Colonic mucosa (tissue), 4 donors: ENCODE measurements around the gene WNT7A. TPM values are rescaled to one million over a fixed set of nuclear protein-coding genes. Genes with fewer than 3 reads are reported as not detected.

Source experiments
- DNase-seq: peaks from one replicate; pipeline ENCODE4 v3.0.0-alpha.2; 2020
- H3K27ac ChIP-seq: fragments of 200-600 bp; one replicate; pipeline ENCODE4 v1.8.0; 2021
- H3K27me3 ChIP-seq: fragments of 200-600 bp; one replicate; pipeline ENCODE4 v1.8.0; 2021
- H3K36me3 ChIP-seq: fragments of 200-600 bp; one replicate; pipeline ENCODE4 v1.8.0; 2021
- H3K4me1 ChIP-seq: fragments of 200-600 bp; one replicate; pipeline ENCODE4 v1.8.0; 2021; ENCODE audit warnings: mild to moderate bottlenecking
- H3K4me3 ChIP-seq: fragments of 200-600 bp; one replicate; pipeline ENCODE4 v1.8.0; 2021
- H3K9ac ChIP-seq, 2 donors: one replicate each; pipeline ENCODE4 v1.7.0; 2013; ENCODE audit warnings: control low read depth in 2 of 2, low read depth in 2 of 2, low read length in 2 of 2
- H3K9me3 ChIP-seq: fragments of 200-600 bp; one replicate; pipeline ENCODE4 v1.8.0; 2021
- intact Hi-C: fragments of 100-400 bp; cut with DNase I; formaldehyde crosslinking; loops from one replicate; pipeline ENCODE4 v1.14.1; 2022
- total RNA-seq, 2 donors: library from RNA; stranded (reverse); fragmentation: NEBNext Ultra II Directional in 1 of 2; extraction: Animal tissue kit (Norgen Biotek cat#: 25700) in 1 of 2; gene quantifications; one replicate each; pipeline ENCODE4 v1.2.1, GENCODE V29; 2021
- TF ChIP-seq, protein P1 (sequence below): fragments of 200-600 bp; IDR thresholded peaks from one replicate; pipeline ENCODE4 v1.8.0; 2022; ENCODE audit warnings: antibody characterized with exemption, mild to moderate bottlenecking
- donor health status: healthy.
- donor health status: DM: no; HTN: no; CAD: no.
- donor health status: DM: no; HTN: no; CAD: no.

WNT7A gene
- total RNA-seq, 2 donors from 2014 or later, result not detected

DNA sequence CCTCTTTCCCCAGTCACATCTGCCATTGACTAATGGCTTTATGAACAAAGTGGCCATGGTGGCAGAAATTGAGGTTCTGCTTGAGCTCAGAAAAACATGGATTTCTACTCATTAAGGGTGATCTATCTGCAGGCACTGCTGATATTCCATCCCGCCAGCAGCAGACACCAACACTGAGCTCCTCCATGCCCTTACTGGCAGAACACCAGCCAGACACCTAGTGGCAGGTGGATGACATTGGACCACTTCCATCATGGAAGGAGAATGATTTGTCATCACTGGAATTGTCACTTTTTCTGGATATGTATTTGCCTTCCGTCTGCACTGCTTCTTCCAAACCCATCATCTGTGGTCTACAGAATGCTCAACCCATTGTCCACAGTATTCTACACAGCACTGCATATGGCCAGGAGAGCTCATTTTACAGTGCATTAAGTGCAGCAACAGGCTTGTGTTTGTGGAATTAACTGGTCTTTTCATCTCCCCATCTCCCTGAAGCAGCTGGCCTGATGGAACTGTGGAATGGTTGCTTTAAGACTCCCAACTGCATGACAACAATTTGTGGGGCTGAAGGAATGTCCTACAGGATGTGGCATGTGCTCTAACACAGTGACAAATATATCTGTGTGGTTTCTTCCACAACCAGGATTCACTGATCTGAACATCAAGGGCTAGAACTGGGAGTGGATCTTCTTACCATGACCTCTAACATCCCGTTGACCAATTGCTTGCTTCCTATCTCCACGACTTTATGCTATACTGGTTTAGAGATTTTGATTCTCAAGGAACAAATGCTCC is 103.4 kb downstream of the WNT7A start:
- intact Hi-C loops, result no loop called here
- H3K9ac ChIP-seq, result no peak overlapping the region
- H3K4me1 ChIP-seq, result no peaks in the 10 kb centered on the region
- no peaks in the 10 kb centered on the region for H3K9me3 ChIP-seq
- TF ChIP-seq, protein P1, sequence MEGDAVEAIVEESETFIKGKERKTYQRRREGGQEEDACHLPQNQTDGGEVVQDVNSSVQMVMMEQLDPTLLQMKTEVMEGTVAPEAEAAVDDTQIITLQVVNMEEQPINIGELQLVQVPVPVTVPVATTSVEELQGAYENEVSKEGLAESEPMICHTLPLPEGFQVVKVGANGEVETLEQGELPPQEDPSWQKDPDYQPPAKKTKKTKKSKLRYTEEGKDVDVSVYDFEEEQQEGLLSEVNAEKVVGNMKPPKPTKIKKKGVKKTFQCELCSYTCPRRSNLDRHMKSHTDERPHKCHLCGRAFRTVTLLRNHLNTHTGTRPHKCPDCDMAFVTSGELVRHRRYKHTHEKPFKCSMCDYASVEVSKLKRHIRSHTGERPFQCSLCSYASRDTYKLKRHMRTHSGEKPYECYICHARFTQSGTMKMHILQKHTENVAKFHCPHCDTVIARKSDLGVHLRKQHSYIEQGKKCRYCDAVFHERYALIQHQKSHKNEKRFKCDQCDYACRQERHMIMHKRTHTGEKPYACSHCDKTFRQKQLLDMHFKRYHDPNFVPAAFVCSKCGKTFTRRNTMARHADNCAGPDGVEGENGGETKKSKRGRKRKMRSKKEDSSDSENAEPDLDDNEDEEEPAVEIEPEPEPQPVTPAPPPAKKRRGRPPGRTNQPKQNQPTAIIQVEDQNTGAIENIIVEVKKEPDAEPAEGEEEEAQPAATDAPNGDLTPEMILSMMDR, result no peak
- no peaks in the 10 kb centered on the region for H3K27me3 ChIP-seq
- no peak overlapping the region for H3K4me3 ChIP-seq
- no peaks in the 10 kb centered on the region for H3K36me3 ChIP-seq
- H3K27ac ChIP-seq, result no peak overlapping the region
- no peak for DNase-seq

DNA sequence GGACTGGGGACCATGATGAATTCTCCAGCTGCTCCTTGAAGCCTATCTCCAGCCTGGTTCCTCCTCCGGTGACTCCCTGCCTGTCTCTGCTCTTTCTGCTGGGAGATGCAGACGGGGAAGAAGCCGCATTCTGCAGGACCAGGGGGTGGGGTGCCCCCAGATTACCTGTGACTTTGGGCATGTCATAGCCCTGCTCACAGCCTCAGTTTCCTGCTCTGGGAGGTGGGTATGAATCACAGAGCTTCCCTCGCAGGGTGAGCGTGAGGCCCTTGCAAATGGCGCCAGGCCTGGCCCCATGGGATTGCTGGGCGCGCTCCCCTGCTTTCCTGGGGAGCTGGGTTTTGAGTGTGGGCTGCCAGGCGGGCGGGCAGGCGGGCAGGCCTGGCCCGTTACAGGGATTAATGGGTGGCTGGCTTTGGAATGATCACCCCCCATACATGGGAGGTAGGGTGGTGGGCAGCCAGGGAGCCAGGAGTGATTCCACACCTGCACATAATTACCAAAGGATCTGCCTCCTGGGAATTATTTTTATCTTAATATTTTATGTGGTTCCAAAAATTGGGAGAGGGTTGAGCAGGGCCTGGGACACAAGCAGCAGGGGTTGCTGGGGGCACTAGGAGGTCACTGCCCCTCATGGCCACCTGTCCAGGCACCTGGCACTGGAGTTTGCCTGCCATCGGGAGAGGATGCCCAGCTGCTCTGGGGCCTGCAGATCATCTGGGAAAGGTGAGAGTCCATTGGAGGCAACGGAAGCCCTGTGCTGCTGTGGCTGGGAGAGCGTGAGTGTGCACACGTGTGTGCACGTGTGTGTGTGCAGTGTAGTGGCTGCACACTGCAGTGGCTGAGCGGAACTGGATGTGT is 106.8 kb downstream of the WNT7A start:
- H3K9ac ChIP-seq, result no peak overlapping the region
- H3K27ac ChIP-seq, result no peak overlapping the region
- DNase-seq, result no peak
- no peaks in the 10 kb centered on the region for H3K4me1 ChIP-seq
- TF ChIP-seq, protein P1, result no peak
- H3K9me3 ChIP-seq, result no peaks in the 10 kb centered on the region
- H3K27me3 ChIP-seq, result no peaks in the 10 kb centered on the region
- intact Hi-C loops, result no loop called here
- no peak overlapping the region for H3K4me3 ChIP-seq
- H3K36me3 ChIP-seq, result no peaks in the 10 kb centered on the region

GRCh38 chr3:13772321-13772745 is 107.5 kb downstream of the WNT7A start:
- Histone ChIP-seq H3K27me3 (no peaks in the 10 kb centered on the region), H3K27ac (no peak overlapping the region), H3K9ac (no peak overlapping the region), H3K4me3 (no peak overlapping the region), H3K4me1 (no peaks in the 10 kb centered on the region), H3K9me3 (no peaks in the 10 kb centered on the region), H3K36me3 (no peaks in the 10 kb centered on the region)
- intact Hi-C loops, result no loop called here
- DNase-seq, result no peak
- TF ChIP-seq, protein P1, result no peak

- TF ChIP-seq, protein P1, result no peak
- H3K27ac ChIP-seq, result no peak overlapping the region
- no peak overlapping the region for H3K4me3 ChIP-seq
- no peak for DNase-seq
- intact Hi-C loops, result no loop called here
- H3K9me3 ChIP-seq, result no peaks in the 10 kb centered on the region
- H3K9ac ChIP-seq, result no peak overlapping the region
- H3K36me3 ChIP-seq, result no peaks in the 10 kb centered on the region
- no peaks in the 10 kb centered on the region for H3K27me3 ChIP-seq
- H3K4me1 ChIP-seq, result no peaks in the 10 kb centered on the region
These were observed 108.4 kb downstream of the WNT7A start for GRCh38 chr3:13771496-13771895.

DNA sequence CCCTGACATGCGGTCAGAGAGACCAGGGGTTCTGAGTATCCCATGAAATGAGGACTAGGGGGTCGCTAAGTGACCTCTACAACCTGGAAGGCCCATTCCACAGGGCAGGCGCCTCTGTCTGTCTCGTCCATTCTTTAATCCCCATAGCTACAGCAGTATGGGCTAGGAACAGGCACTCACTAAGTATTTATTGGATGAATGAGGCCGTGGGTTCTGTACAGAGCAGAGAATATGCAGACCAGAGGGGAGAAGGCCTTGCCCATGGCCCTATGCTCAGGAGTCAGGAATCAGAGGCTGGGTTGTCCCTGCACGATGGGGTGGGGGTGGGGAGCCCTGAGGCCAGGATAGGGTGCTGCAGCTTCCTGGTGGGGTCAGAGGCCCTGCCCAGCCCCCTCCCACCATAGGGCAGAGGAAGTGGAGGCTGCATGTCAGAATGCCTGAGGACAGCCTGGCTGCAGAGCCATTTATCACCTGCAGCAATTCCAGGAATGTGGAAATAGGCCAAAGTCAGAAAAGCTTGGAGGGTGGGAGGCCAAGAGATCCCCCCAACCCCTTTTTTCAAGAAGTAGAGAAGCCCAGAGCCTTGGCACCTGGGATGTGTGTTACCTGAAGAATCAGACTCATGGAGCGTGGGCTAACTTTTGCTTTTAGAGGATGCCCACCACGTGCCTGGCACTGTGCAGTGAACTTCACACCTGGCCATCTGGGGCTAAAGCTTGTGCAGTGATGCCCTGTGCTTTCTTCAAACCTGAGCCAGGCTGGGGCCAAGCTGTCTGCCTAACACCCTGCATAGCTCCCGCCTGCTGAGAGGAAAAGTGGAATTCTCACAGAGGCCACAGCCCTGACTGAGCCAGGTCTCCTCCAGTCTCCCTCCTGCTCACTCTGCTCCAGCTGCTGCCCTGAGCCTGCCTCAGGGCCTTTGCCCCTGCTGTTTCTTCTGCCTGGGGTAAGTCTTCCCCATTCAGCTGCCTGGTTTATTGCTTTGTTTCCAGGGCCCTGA is 109.4 kb downstream of the WNT7A start:
- no peaks in the 10 kb centered on the region for H3K4me1 ChIP-seq
- no peak overlapping the region for H3K4me3 ChIP-seq
- TF ChIP-seq, protein P1, result no peak
- H3K9ac ChIP-seq, result no peak overlapping the region
- no peak overlapping the region for H3K27ac ChIP-seq
- intact Hi-C loops, result no loop called here
- no peaks in the 10 kb centered on the region for H3K36me3 ChIP-seq
- no peaks in the 10 kb centered on the region for H3K9me3 ChIP-seq
- no peak for DNase-seq
- H3K27me3 ChIP-seq, result no peaks in the 10 kb centered on the region
